ENCODE measurements around the gene CPO. TPM values are rescaled to one million over a fixed set of nuclear protein-coding genes. Genes with fewer than 3 reads are reported as not detected.

The CPO gene
- total and polyA plus RNA-seq, 2 donors, result 0.19 to 0.27 TPM

DNA sequence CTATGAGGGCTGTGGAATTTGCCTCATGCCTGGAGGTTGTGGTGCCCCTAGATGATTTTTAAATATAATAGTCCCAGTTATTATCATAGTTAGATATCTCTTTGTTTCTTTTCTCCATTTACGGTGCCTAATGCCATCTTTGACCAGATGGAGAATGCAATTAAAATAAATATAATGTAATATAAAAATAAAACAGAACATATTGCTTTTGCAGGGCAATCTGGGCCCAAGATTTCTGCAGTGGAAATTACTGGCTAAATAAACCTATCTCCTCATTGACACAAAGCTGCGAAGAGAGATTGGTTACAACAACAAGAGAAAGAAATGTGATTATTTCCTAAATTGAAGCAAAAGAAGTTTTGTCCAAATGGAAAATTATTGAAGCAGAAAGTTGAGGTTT, 51.8 kb downstream of the CPO start:
- Histone ChIP-seq H3K4me3 (ENCODE audit: low read length in 2 of 2) (no peak overlapping the region), H3K4me1 (ENCODE audit: control insufficient read depth in 2 of 2, insufficient read depth in 2 of 2, low read length in 2 of 2) (peaks cover 10 to 25% of the 10 kb centered on the region in 2 donors), H3K36me3 (ENCODE audit: control insufficient read depth in 2 of 2, insufficient read depth in 2 of 2, low read length in 1 of 2) (no peaks in the 10 kb centered on the region), H3K27me3 (ENCODE audit: control insufficient read depth in 2 of 2, insufficient read depth in 1 of 2, low read length in 1 of 2) (no peaks in the 10 kb centered on the region), H3K9me3 (ENCODE audit: control insufficient read depth in 2 of 2, insufficient read depth in 1 of 2, low read length in 1 of 2) (no peaks in the 10 kb centered on the region), H3K27ac (ENCODE audit: low read depth in 1 of 2, low read length in 1 of 2) (no peak overlapping the region)
- 97% methylated on average over 2 of the region's 2 CpGs for WGBS
- no peak for DNase-seq (ENCODE audit: low read depth in 6 of 9, low spot score in 9 of 9)

DNA sequence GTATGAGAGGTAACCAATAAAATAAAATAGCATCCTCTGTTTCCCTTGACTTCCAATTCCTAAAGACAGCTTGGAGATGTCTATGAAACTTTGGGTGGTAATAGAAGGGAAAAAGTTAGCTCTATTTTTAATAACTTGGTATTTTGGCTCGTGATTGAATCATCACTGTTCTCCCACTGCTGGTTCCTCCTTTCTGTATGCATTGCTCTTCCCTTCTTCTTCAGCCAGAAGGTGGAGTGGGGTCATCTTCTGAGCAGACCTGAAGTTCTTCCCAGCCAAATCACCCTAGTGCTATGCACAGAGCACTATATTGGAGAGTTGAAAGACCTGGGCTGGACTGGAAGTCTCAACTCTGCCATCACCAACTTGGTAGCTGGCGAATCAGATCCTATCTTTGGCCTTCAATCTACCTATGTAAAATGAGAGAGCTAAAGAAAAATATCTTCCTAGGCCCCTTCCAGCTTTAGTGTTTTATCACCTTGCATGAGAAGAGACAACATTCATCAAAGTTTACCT, 54.1 kb downstream of the CPO start:
- Histone ChIP-seq H3K4me1 (ENCODE audit: control insufficient read depth in 2 of 2, insufficient read depth in 2 of 2, low read length in 2 of 2) (peaks cover 10 to 25% of the 10 kb centered on the region in 2 donors), H3K27me3 (ENCODE audit: control insufficient read depth in 2 of 2, insufficient read depth in 1 of 2, low read length in 1 of 2) (no peaks in the 10 kb centered on the region), H3K4me3 (ENCODE audit: low read length in 2 of 2) (no peak overlapping the region), H3K36me3 (ENCODE audit: control insufficient read depth in 2 of 2, insufficient read depth in 2 of 2, low read length in 1 of 2) (no peaks in the 10 kb centered on the region), H3K9me3 (ENCODE audit: control insufficient read depth in 2 of 2, insufficient read depth in 1 of 2, low read length in 1 of 2) (no peaks in the 10 kb centered on the region), H3K27ac (ENCODE audit: low read depth in 1 of 2, low read length in 1 of 2) (peak overlapping the region; percentile 70 to 71)
- peak in 2 of 9 donors; percentile 8 to 13 for DNase-seq (ENCODE audit: low read depth in 6 of 9, low spot score in 9 of 9)
- WGBS, result 88% methylated on average over 2 of the region's 2 CpGs

DNA sequence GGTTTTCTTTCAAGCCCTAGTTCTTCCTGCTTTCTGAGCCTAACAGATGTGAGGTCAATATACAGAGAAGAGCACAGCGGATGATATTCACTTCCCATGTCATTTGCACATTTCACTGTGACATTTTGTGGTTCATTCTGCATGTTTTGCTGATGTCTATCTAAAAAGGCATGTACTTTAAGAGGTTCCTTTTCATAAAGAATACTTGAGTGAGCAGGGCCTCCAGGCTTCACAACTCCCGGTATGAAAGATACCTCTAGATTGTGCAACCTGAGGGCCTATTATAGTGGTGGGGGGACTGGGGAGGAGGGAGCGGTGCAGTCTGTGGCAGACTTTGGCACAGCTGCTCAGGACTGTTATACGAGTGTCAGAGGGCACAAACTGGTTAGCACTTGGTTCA, 54.6 kb downstream of the CPO start:
- DNase-seq (ENCODE audit: low read depth in 6 of 9, low spot score in 9 of 9), result peak; percentile 38 to 85 (median 62)
- Histone ChIP-seq H3K4me1 (ENCODE audit: control insufficient read depth in 2 of 2, insufficient read depth in 2 of 2, low read length in 2 of 2) (peaks cover 10 to 25% of the 10 kb centered on the region in 2 donors), H3K4me3 (ENCODE audit: low read length in 2 of 2) (no peak overlapping the region), H3K9me3 (ENCODE audit: control insufficient read depth in 2 of 2, insufficient read depth in 1 of 2, low read length in 1 of 2) (no peaks in the 10 kb centered on the region), H3K36me3 (ENCODE audit: control insufficient read depth in 2 of 2, insufficient read depth in 2 of 2, low read length in 1 of 2) (no peaks in the 10 kb centered on the region), H3K27ac (ENCODE audit: low read depth in 1 of 2, low read length in 1 of 2) (peak overlapping the region; percentile 70 to 83), H3K27me3 (ENCODE audit: control insufficient read depth in 2 of 2, insufficient read depth in 1 of 2, low read length in 1 of 2) (no peaks in the 10 kb centered on the region)
- 38% methylated on average over 4 of the region's 4 CpGs for WGBS

DNA sequence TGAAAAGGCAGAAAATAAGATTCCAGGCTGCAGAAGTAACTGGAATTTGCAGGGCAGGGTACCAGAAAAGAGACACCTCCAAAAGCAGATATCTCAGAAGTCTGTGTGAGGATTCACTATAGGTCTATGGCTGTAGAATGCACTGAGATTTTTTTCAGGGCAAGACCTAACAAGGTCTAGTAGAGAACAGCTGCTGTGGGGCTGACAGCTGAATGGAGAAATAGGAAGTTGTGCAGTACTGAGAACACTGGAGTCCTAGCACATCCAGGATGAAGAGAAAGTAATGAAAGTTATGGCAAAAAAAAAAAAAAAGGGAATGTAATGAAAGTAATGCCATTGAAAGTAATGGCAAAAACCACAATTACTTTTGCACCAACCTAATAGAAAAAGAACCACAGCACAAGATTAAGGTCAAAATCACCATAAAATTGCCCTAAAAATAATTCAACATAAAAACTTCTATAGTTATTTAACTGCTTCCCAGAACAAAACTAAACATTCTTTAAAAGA, 57.3 kb downstream of the CPO start:
- DNase-seq (ENCODE audit: low read depth in 6 of 9, low spot score in 9 of 9), result no peak
- no peaks in the 10 kb centered on the region for H3K27me3 ChIP-seq (ENCODE audit: control insufficient read depth in 2 of 2, insufficient read depth in 1 of 2, low read length in 1 of 2)
- no peak overlapping the region for H3K27ac ChIP-seq (ENCODE audit: low read depth in 1 of 2, low read length in 1 of 2)
- no peaks in the 10 kb centered on the region for H3K9me3 ChIP-seq (ENCODE audit: control insufficient read depth in 2 of 2, insufficient read depth in 1 of 2, low read length in 1 of 2)
- no peak overlapping the region for H3K4me3 ChIP-seq (ENCODE audit: low read length in 2 of 2)
- no peaks in the 10 kb centered on the region for H3K36me3 ChIP-seq (ENCODE audit: control insufficient read depth in 2 of 2, insufficient read depth in 2 of 2, low read length in 1 of 2)
- peaks cover 6 to 16% of the 10 kb centered on the region in 2 donors for H3K4me1 ChIP-seq (ENCODE audit: control insufficient read depth in 2 of 2, insufficient read depth in 2 of 2, low read length in 2 of 2)

DNA sequence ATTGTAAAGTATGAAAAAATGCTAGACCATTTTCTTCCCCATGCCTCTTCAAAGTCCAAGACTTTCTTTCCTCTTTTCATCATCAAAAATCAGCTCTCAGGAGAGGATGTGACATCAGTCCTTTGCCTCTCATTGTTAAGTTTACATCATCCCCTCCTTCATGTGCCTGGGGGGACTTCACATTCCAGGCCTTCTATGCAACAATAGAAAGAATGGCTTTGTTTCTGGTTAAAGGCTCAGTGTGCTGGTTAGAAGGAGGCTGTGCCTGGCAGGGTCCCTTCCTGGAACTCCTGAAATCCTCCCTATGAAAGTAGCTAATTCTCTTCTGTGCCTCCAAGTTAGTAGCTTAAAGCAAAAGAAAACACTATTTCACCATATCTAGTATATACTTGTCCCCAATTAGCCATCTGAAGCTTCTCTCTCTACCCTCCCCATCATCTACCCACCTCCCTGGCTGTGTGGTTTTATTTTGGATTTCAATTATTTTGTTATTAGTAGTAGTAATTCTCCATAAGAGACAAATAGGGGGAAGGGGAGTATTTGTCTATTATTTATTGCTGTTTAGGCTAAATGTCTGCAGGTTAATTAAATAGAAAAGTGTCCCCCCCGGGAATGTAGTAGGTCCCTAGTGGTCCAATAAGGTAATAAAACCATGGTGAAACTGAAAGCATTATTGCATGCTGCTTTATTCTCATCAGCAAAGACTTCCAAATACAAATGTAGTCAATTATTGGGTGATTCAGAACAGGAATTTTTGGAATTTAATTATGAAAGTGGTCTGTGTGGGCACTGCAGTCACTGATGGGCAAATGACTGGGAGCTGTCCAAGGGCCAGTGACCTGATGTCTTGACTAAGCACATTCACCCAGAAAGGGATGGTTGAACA, 69.0 kb downstream of the CPO start:
- Histone ChIP-seq H3K9me3 (ENCODE audit: control insufficient read depth in 2 of 2, insufficient read depth in 1 of 2, low read length in 1 of 2) (no peaks in the 10 kb centered on the region), H3K4me3 (ENCODE audit: low read length in 2 of 2) (no peak overlapping the region), H3K27me3 (ENCODE audit: control insufficient read depth in 2 of 2, insufficient read depth in 1 of 2, low read length in 1 of 2) (no peaks in the 10 kb centered on the region), H3K27ac (ENCODE audit: low read depth in 1 of 2, low read length in 1 of 2) (no peak overlapping the region), H3K4me1 (ENCODE audit: control insufficient read depth in 2 of 2, insufficient read depth in 2 of 2, low read length in 2 of 2) (no peaks in the 10 kb centered on the region), H3K36me3 (ENCODE audit: control insufficient read depth in 2 of 2, insufficient read depth in 2 of 2, low read length in 1 of 2) (no peaks in the 10 kb centered on the region)
- DNase-seq (ENCODE audit: low read depth in 6 of 9, low spot score in 9 of 9), result no peak
- 69% methylated on average over 1 of the region's 1 CpG for WGBS

DNA sequence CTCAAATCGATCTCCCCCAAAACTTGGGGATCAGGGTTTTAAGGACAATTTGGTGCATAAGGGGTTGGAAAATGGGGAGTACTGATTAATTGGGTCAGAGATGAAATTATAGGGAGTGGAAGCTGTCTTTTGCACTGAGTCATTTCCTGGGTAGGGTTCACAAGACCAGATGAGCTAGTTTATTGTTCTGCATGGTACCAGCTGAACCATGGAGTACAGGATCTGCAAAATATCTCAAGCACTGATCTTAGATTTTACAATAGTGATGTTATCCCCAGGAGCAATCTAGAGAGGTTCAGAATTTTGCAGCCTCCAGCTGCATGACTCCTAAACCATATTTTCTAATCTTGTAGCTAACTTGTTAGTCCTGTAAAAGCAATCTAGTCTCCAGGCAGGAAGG, 73.1 kb downstream of the CPO start:
- no peaks in the 10 kb centered on the region for H3K9me3 ChIP-seq (ENCODE audit: control insufficient read depth in 2 of 2, insufficient read depth in 1 of 2, low read length in 1 of 2)
- H3K4me3 ChIP-seq (ENCODE audit: low read length in 2 of 2), result no peak overlapping the region
- no peak overlapping the region for H3K27ac ChIP-seq (ENCODE audit: low read depth in 1 of 2, low read length in 1 of 2)
- H3K36me3 ChIP-seq (ENCODE audit: control insufficient read depth in 2 of 2, insufficient read depth in 2 of 2, low read length in 1 of 2), result no peaks in the 10 kb centered on the region
- WGBS, result 66% methylated on average over 1 of the region's 1 CpG
- DNase-seq (ENCODE audit: low read depth in 6 of 9, low spot score in 9 of 9), result no peak
- H3K4me1 ChIP-seq (ENCODE audit: control insufficient read depth in 2 of 2, insufficient read depth in 2 of 2, low read length in 2 of 2), result no peaks in the 10 kb centered on the region
- H3K27me3 ChIP-seq (ENCODE audit: control insufficient read depth in 2 of 2, insufficient read depth in 1 of 2, low read length in 1 of 2), result no peaks in the 10 kb centered on the region

DNA sequence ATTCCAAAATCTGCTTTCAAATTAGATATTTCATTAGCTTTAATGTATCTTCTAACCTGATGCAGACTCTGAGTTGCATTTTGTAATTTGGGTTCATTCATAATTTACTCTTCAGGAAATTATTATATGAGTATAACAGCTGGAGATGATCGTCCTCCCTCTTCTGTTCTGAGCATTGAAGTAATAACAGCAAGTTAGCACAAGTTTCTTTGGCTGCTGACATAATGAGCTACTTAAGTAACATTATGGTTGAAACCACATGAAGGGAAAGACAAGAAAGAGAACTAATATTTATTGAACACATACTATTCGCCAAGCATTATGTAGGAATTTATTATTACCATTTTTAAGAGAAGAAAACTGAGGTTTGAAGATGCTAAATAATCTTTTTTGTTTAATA, 75.1 kb downstream of the CPO start:
- Histone ChIP-seq H3K27me3 (ENCODE audit: control insufficient read depth in 2 of 2, insufficient read depth in 1 of 2, low read length in 1 of 2) (no peaks in the 10 kb centered on the region), H3K4me1 (ENCODE audit: control insufficient read depth in 2 of 2, insufficient read depth in 2 of 2, low read length in 2 of 2) (no peaks in the 10 kb centered on the region), H3K4me3 (ENCODE audit: low read length in 2 of 2) (no peak overlapping the region), H3K36me3 (ENCODE audit: control insufficient read depth in 2 of 2, insufficient read depth in 2 of 2, low read length in 1 of 2) (no peaks in the 10 kb centered on the region), H3K27ac (ENCODE audit: low read depth in 1 of 2, low read length in 1 of 2) (no peak overlapping the region), H3K9me3 (ENCODE audit: control insufficient read depth in 2 of 2, insufficient read depth in 1 of 2, low read length in 1 of 2) (no peaks in the 10 kb centered on the region)
- no peak for DNase-seq (ENCODE audit: low read depth in 6 of 9, low spot score in 9 of 9)
- WGBS, result 91% methylated on average over 2 of the region's 2 CpGs

DNA sequence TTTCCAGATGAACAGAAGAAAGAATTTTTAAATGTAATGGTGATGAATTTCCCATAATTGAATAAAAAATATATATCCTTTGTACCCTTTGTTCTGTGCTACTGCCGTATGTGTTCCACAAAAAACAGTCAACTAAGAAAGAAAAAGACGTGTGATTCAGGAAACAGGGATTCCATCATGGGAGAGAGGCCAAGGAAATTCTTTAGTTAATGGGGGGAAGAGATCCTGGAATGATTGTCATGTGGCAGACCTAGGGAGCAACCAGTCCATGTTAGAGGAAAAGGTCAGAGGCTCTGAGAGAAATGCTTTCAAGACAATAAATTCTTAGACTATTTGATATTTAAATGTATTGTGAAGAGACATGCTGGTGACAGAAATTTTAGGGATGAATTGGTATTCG, 76.6 kb downstream of the CPO start:
- Histone ChIP-seq H3K36me3 (ENCODE audit: control insufficient read depth in 2 of 2, insufficient read depth in 2 of 2, low read length in 1 of 2) (no peaks in the 10 kb centered on the region), H3K27ac (ENCODE audit: low read depth in 1 of 2, low read length in 1 of 2) (no peak overlapping the region), H3K4me3 (ENCODE audit: low read length in 2 of 2) (no peak overlapping the region), H3K27me3 (ENCODE audit: control insufficient read depth in 2 of 2, insufficient read depth in 1 of 2, low read length in 1 of 2) (no peaks in the 10 kb centered on the region), H3K9me3 (ENCODE audit: control insufficient read depth in 2 of 2, insufficient read depth in 1 of 2, low read length in 1 of 2) (no peaks in the 10 kb centered on the region), H3K4me1 (ENCODE audit: control insufficient read depth in 2 of 2, insufficient read depth in 2 of 2, low read length in 2 of 2) (no peaks in the 10 kb centered on the region)
- no peak for DNase-seq (ENCODE audit: low read depth in 6 of 9, low spot score in 9 of 9)
- 92% methylated on average over 3 of the region's 3 CpGs for WGBS

Data from thymus (tissue), 11 donors.